ENCODE data around the gene PPTC7.

Gene PPTC7

GRCh38 chr12:110514363-110514762 lies 68.8 kb downstream of the PPTC7 start:
- ChIA-PET CTCF (interaction anchor here (1.4 to 12.3 kb wide), 6 partner anchors 12 to 313 kb away, joined by 3 to 125 read pairs (median 7); no protein-coding TSS in a partner anchor), POLR2A (no interaction called here)

GRCh38 chr12:110513842-110514241 lies 69.3 kb downstream of the PPTC7 start:
- CTCF ChIA-PET = interaction anchor here (0.6 to 12.3 kb wide), 11 partner anchors 12 to 314 kb away, joined by 3 to 125 read pairs (median 6); partner anchors contain the start of gene ARPC3
- H3K4me3 ChIP-seq (ENCODE audit: control insufficient read depth in 1 of 7, extremely low read depth in 1 of 7, insufficient read depth in 4 of 7, low read depth in 2 of 7, low read length in 6 of 7) = no peak overlapping the region
- H3K9me3 ChIP-seq (ENCODE audit: control extremely low read depth in 1 of 5, control insufficient read depth in 4 of 5, insufficient read depth in 2 of 5, low read depth in 1 of 5, low read length in 4 of 5) = no peaks in the 10 kb centered on the region
- DNase-seq = no peak
- 67% methylated on average over 3 of the region's 6 CpGs for WGBS (ENCODE audit: insufficient coverage)
- H3K27me3 ChIP-seq (replicated peaks in 2 of 5; ENCODE audit: control insufficient read depth in 4 of 5, insufficient read depth in 5 of 5, low read length in 4 of 5) = no peaks in the 10 kb centered on the region
- POLR2A ChIA-PET = interaction anchor here (0.6 kb wide), 1 partner anchor 90 kb away, joined by 3 read pairs; no protein-coding TSS in a partner anchor
- no peak overlapping the region for H3K27ac ChIP-seq (ENCODE audit: insufficient read depth in 1 of 2, low read depth in 1 of 2, low read length in 2 of 2, poor library complexity in 1 of 2, severe bottlenecking in 2 of 2)
- H3K4me1 ChIP-seq (ENCODE audit: control extremely low read depth in 1 of 4, control insufficient read depth in 4 of 4, insufficient read depth in 4 of 4, low read length in 3 of 4) = no peaks in the 10 kb centered on the region
- H3K36me3 ChIP-seq (ENCODE audit: control insufficient read depth in 4 of 4, insufficient read depth in 4 of 4, low read length in 3 of 4) = no peaks in the 10 kb centered on the region

More at GRCh38 chr12:110514363-110514762, 68.8 kb downstream of the PPTC7 start:
- DNase-seq = no peak
- H3K9me3 ChIP-seq (ENCODE audit: control extremely low read depth in 1 of 5, control insufficient read depth in 4 of 5, insufficient read depth in 2 of 5, low read depth in 1 of 5, low read length in 4 of 5) = no peaks in the 10 kb centered on the region
- no peaks in the 10 kb centered on the region for H3K4me1 ChIP-seq (ENCODE audit: control extremely low read depth in 1 of 4, control insufficient read depth in 4 of 4, insufficient read depth in 4 of 4, low read length in 3 of 4)
- no peak overlapping the region for H3K27ac ChIP-seq (ENCODE audit: insufficient read depth in 1 of 2, low read depth in 1 of 2, low read length in 2 of 2, poor library complexity in 1 of 2, severe bottlenecking in 2 of 2)
- H3K27me3 ChIP-seq (replicated peaks in 2 of 5; ENCODE audit: control insufficient read depth in 4 of 5, insufficient read depth in 5 of 5, low read length in 4 of 5) = no peaks in the 10 kb centered on the region
- no peak overlapping the region for H3K4me3 ChIP-seq (ENCODE audit: control insufficient read depth in 1 of 7, extremely low read depth in 1 of 7, insufficient read depth in 4 of 7, low read depth in 2 of 7, low read length in 6 of 7)
- 100% methylated on average over 1 of the region's 1 CpG for WGBS (ENCODE audit: insufficient coverage)
- no peaks in the 10 kb centered on the region for H3K36me3 ChIP-seq (ENCODE audit: control insufficient read depth in 4 of 4, insufficient read depth in 4 of 4, low read length in 3 of 4)

GRCh38 chr12:110508071-110508586 lies 75.0 kb downstream of the PPTC7 start:
- WGBS (ENCODE audit: insufficient coverage) = 100% methylated on average over 1 of the region's 4 CpGs
- DNase-seq = no peak
- Histone ChIP-seq H3K9me3 (ENCODE audit: control extremely low read depth in 1 of 5, control insufficient read depth in 4 of 5, insufficient read depth in 2 of 5, low read depth in 1 of 5, low read length in 4 of 5) (no peaks in the 10 kb centered on the region), H3K27me3 (replicated peaks in 2 of 5; ENCODE audit: control insufficient read depth in 4 of 5, insufficient read depth in 5 of 5, low read length in 4 of 5) (no peaks in the 10 kb centered on the region), H3K4me1 (ENCODE audit: control extremely low read depth in 1 of 4, control insufficient read depth in 4 of 4, insufficient read depth in 4 of 4, low read length in 3 of 4) (no peaks in the 10 kb centered on the region), H3K4me3 (ENCODE audit: control insufficient read depth in 1 of 7, extremely low read depth in 1 of 7, insufficient read depth in 4 of 7, low read depth in 2 of 7, low read length in 6 of 7) (no peak overlapping the region), H3K36me3 (ENCODE audit: control insufficient read depth in 4 of 4, insufficient read depth in 4 of 4, low read length in 3 of 4) (no peaks in the 10 kb centered on the region), H3K27ac (ENCODE audit: insufficient read depth in 1 of 2, low read depth in 1 of 2, low read length in 2 of 2, poor library complexity in 1 of 2, severe bottlenecking in 2 of 2) (no peak overlapping the region)
- POLR2A ChIA-PET = no interaction called here
- CTCF ChIA-PET = interaction anchor here (0.6 to 12.3 kb wide), 5 partner anchors 16 to 322 kb away, joined by 3 to 125 read pairs (median 3); partner anchors contain the start of gene ARPC3

- DNase-seq = no peak
- Histone ChIP-seq H3K27me3 (replicated peaks in 2 of 5; ENCODE audit: control insufficient read depth in 4 of 5, insufficient read depth in 5 of 5, low read length in 4 of 5) (no peaks in the 10 kb centered on the region), H3K36me3 (ENCODE audit: control insufficient read depth in 4 of 4, insufficient read depth in 4 of 4, low read length in 3 of 4) (no peaks in the 10 kb centered on the region), H3K4me3 (ENCODE audit: control insufficient read depth in 1 of 7, extremely low read depth in 1 of 7, insufficient read depth in 4 of 7, low read depth in 2 of 7, low read length in 6 of 7) (no peak overlapping the region), H3K9me3 (ENCODE audit: control extremely low read depth in 1 of 5, control insufficient read depth in 4 of 5, insufficient read depth in 2 of 5, low read depth in 1 of 5, low read length in 4 of 5) (no peaks in the 10 kb centered on the region), H3K27ac (ENCODE audit: insufficient read depth in 1 of 2, low read depth in 1 of 2, low read length in 2 of 2, poor library complexity in 1 of 2, severe bottlenecking in 2 of 2) (no peak overlapping the region), H3K4me1 (ENCODE audit: control extremely low read depth in 1 of 4, control insufficient read depth in 4 of 4, insufficient read depth in 4 of 4, low read length in 3 of 4) (peaks cover 5 to 19% (median 15%) of the 10 kb centered on the region in 4 experiments)
- WGBS (ENCODE audit: insufficient coverage) = no CpG with 5 or more reads among the region's 3 CpGs
- POLR2A ChIA-PET = no interaction called here
- CTCF ChIA-PET = interaction anchor here (0.6 to 1.7 kb wide), 3 partner anchors 22 to 97 kb away, joined by 3 to 8 read pairs (median 3); no protein-coding TSS in a partner anchor
These were observed 77.8 kb downstream of the PPTC7 start for GRCh38 chr12:110505332-110505731.

GRCh38 chr12:110503432-110503831 lies 79.7 kb downstream of the PPTC7 start:
- POLR2A ChIA-PET = interaction anchor here (0.5 to 0.6 kb wide), 2 partner anchors 23 to 25 kb away, joined by 4 read pairs; no protein-coding TSS in a partner anchor
- CTCF ChIA-PET = interaction anchor here (0.9 to 1.0 kb wide), 3 partner anchors 36 to 54 kb away, joined by 3 read pairs; partner anchors contain the start of gene ARPC3

GRCh38 chr12:110501752-110502738 lies 81.1 kb downstream of the PPTC7 start, which contains the start of the genes RAD9B and VPS29:
Gene RAD9B, plus strand, starts transcription at chr12:110502331. Its CDS starts 7 bp downstream, at chr12:110502338.
Gene VPS29, minus strand, starts transcription at chr12:110502111. Its CDS starts 60 bp downstream, at chr12:110502051.
- H3K36me3 ChIP-seq (ENCODE audit: control insufficient read depth in 4 of 4, insufficient read depth in 4 of 4, low read length in 3 of 4) = peaks cover 0 to 2% (median 0%) of the 10 kb centered on the region in 4 experiments
- H3K27me3 ChIP-seq (replicated peaks in 2 of 5; ENCODE audit: control insufficient read depth in 4 of 5, insufficient read depth in 5 of 5, low read length in 4 of 5) = no peaks in the 10 kb centered on the region
- peaks cover 14 to 34% (median 28%) of the 10 kb centered on the region in 4 experiments for H3K4me1 ChIP-seq (ENCODE audit: control extremely low read depth in 1 of 4, control insufficient read depth in 4 of 4, insufficient read depth in 4 of 4, low read length in 3 of 4)
- WGBS (ENCODE audit: insufficient coverage) = 10% methylated on average over 49 of the region's 61 CpGs
- peak; percentile 99 to 100 (median 100) for DNase-seq
- H3K27ac ChIP-seq (ENCODE audit: insufficient read depth in 1 of 2, low read depth in 1 of 2, low read length in 2 of 2, poor library complexity in 1 of 2, severe bottlenecking in 2 of 2) = peak within 1 kb of the TSS; percentile 93 to 98
- H3K4me3 ChIP-seq (ENCODE audit: control insufficient read depth in 1 of 7, extremely low read depth in 1 of 7, insufficient read depth in 4 of 7, low read depth in 2 of 7, low read length in 6 of 7) = peak within 1 kb of the TSS; percentile 63 to 93 (median 89)
- ChIA-PET POLR2A (interaction anchor here (0.6 to 2.0 kb wide), 4 partner anchors 32 to 104 kb away, joined by 3 to 19 read pairs (median 3); partner anchors contain the start of genes ARPC3 and FAM216A), CTCF (interaction anchor here (1.2 to 4.4 kb wide), 5 partner anchors 16 to 77 kb away, joined by 3 to 23 read pairs (median 7); partner anchors contain the start of genes ARPC3, FAM216A and GPN3)
- no peaks in the 10 kb centered on the region for H3K9me3 ChIP-seq (ENCODE audit: control extremely low read depth in 1 of 5, control insufficient read depth in 4 of 5, insufficient read depth in 2 of 5, low read depth in 1 of 5, low read length in 4 of 5)

More at GRCh38 chr12:110503432-110503831, 79.7 kb downstream of the PPTC7 start:
- no CpG with 5 or more reads among the region's 1 CpG for WGBS (ENCODE audit: insufficient coverage)
- Histone ChIP-seq H3K9me3 (ENCODE audit: control extremely low read depth in 1 of 5, control insufficient read depth in 4 of 5, insufficient read depth in 2 of 5, low read depth in 1 of 5, low read length in 4 of 5) (no peaks in the 10 kb centered on the region), H3K27me3 (replicated peaks in 2 of 5; ENCODE audit: control insufficient read depth in 4 of 5, insufficient read depth in 5 of 5, low read length in 4 of 5) (no peaks in the 10 kb centered on the region), H3K4me1 (ENCODE audit: control extremely low read depth in 1 of 4, control insufficient read depth in 4 of 4, insufficient read depth in 4 of 4, low read length in 3 of 4) (peaks cover 14 to 34% (median 28%) of the 10 kb centered on the region in 4 experiments), H3K36me3 (ENCODE audit: control insufficient read depth in 4 of 4, insufficient read depth in 4 of 4, low read length in 3 of 4) (peaks cover 0 to 2% (median 0%) of the 10 kb centered on the region in 4 experiments), H3K4me3 (ENCODE audit: control insufficient read depth in 1 of 7, extremely low read depth in 1 of 7, insufficient read depth in 4 of 7, low read depth in 2 of 7, low read length in 6 of 7) (no peak overlapping the region), H3K27ac (ENCODE audit: insufficient read depth in 1 of 2, low read depth in 1 of 2, low read length in 2 of 2, poor library complexity in 1 of 2, severe bottlenecking in 2 of 2) (no peak overlapping the region)
- no peak for DNase-seq
